Panc1 (cell line): ENCODE measurements around the gene MT1B.

Source experiments
- POLR2AphosphoS5 ChIP-seq: IDR thresholded peaks from 2 replicates; pipeline ENCODE4 v1.6.1; 2012; ENCODE audit warnings: mild to moderate bottlenecking, low read depth, low read length, moderate library complexity
- SIN3A ChIP-seq: IDR thresholded peaks from 2 replicates; pipeline ENCODE4 v1.6.1; 2012; ENCODE audit warnings: low read depth, mild to moderate bottlenecking, low read length, moderate library complexity, borderline replicate concordance; ENCODE audit not compliant: insufficient read depth
- TCF7L2 ChIP-seq: IDR thresholded peaks from 2 replicates; pipeline ENCODE4 v1.6.1; 2011; ENCODE audit warnings: mild to moderate bottlenecking, low read depth, low read length, inconsistent platforms
- TF ChIP-seq, protein P1 (sequence below): fragments of 450-650 bp; IDR thresholded peaks from 2 replicates; pipeline ENCODE4 v1.5.1; 2017; ENCODE audit warnings: mild to moderate bottlenecking
- TF ChIP-seq, protein P2 (sequence below), 2 experiments: IDR thresholded peaks; 2 replicates each; pipeline ENCODE4 v1.6.1; 2011 to 2012; ENCODE audit warnings: low read depth in 2 of 2, control low read depth in 1 of 2, low read length in 1 of 2, mild to moderate bottlenecking in 1 of 2, moderate library complexity in 1 of 2; ENCODE audit not compliant: insufficient read depth in 1 of 2

DNA sequence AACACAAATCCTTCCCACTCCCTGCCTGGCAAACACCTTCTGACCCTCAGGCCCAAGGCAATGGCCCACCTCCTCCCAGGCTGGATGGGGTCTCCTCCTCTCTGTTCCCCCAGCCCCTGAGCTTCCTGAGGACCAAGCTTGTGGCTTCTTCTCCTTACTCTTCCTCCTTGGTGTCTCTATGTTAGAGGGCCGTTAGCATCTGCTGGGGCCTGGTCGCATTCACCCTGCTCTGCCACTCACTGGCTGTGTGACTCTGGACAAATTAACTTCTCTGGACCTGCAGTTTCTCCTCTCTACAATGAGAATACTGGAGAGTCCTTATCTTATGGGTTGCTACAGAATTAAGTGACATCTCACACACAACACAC, 44.0 kb upstream of the MT1B start:
- TF ChIP-seq, protein P1, sequence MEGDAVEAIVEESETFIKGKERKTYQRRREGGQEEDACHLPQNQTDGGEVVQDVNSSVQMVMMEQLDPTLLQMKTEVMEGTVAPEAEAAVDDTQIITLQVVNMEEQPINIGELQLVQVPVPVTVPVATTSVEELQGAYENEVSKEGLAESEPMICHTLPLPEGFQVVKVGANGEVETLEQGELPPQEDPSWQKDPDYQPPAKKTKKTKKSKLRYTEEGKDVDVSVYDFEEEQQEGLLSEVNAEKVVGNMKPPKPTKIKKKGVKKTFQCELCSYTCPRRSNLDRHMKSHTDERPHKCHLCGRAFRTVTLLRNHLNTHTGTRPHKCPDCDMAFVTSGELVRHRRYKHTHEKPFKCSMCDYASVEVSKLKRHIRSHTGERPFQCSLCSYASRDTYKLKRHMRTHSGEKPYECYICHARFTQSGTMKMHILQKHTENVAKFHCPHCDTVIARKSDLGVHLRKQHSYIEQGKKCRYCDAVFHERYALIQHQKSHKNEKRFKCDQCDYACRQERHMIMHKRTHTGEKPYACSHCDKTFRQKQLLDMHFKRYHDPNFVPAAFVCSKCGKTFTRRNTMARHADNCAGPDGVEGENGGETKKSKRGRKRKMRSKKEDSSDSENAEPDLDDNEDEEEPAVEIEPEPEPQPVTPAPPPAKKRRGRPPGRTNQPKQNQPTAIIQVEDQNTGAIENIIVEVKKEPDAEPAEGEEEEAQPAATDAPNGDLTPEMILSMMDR: no peak
- TF ChIP-seq, protein P2, sequence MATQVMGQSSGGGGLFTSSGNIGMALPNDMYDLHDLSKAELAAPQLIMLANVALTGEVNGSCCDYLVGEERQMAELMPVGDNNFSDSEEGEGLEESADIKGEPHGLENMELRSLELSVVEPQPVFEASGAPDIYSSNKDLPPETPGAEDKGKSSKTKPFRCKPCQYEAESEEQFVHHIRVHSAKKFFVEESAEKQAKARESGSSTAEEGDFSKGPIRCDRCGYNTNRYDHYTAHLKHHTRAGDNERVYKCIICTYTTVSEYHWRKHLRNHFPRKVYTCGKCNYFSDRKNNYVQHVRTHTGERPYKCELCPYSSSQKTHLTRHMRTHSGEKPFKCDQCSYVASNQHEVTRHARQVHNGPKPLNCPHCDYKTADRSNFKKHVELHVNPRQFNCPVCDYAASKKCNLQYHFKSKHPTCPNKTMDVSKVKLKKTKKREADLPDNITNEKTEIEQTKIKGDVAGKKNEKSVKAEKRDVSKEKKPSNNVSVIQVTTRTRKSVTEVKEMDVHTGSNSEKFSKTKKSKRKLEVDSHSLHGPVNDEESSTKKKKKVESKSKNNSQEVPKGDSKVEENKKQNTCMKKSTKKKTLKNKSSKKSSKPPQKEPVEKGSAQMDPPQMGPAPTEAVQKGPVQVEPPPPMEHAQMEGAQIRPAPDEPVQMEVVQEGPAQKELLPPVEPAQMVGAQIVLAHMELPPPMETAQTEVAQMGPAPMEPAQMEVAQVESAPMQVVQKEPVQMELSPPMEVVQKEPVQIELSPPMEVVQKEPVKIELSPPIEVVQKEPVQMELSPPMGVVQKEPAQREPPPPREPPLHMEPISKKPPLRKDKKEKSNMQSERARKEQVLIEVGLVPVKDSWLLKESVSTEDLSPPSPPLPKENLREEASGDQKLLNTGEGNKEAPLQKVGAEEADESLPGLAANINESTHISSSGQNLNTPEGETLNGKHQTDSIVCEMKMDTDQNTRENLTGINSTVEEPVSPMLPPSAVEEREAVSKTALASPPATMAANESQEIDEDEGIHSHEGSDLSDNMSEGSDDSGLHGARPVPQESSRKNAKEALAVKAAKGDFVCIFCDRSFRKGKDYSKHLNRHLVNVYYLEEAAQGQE (IDR thresholded peaks at IDR 0.05; ENCODE audit: insufficient read depth in 1 of 2, low read depth in 2 of 2, low read length in 1 of 2): no peak
- TF ChIP-seq POLR2AphosphoS5 (no peak; the same call in 1 of the 2 replicates), SIN3A (no peak), TCF7L2 (no peak)
